HG02798 (cell line): ENCODE measurements around the gene DMD.
A peak's percentile ranks its signal among the peaks of the same experiment; 100 is the strongest.

Experiments used
- ATAC-seq: cut with Tn5 transposase; IDR thresholded peaks from one replicate; pipeline ENCODE4 v1.9.1; 2021; ENCODE audit warnings: mild to moderate bottlenecking; ENCODE audit not compliant: unreplicated experiment, poor library complexity

The DMD gene

GRCh38 chrX:32392655-32393054 is 818.7 kb downstream of the DMD start:
- no peak for ATAC-seq

GRCh38 chrX:32370456-32371205 is 840.7 kb downstream of the DMD start:
- ATAC-seq: no peak

GRCh38 chrX:32293962-32294700 is 917.2 kb downstream of the DMD start:
- ATAC-seq: no peak

GRCh38 chrX:32289356-32289755 is 922.0 kb downstream of the DMD start:
- ATAC-seq: no peak

- no peak for ATAC-seq
Observed at GRCh38 chrX:32281853-32282252, 929.5 kb downstream of the DMD start.

- no peak for ATAC-seq
Observed at GRCh38 chrX:32280921-32281320, 930.4 kb downstream of the DMD start.

GRCh38 chrX:32280489-32280888 is 930.9 kb downstream of the DMD start:
- no peak for ATAC-seq

GRCh38 chrX:32276153-32276552 is 935.2 kb downstream of the DMD start:
- ATAC-seq: no peak

- ATAC-seq: no peak
Observed at GRCh38 chrX:32269866-32270265, 941.5 kb downstream of the DMD start.

- ATAC-seq: no peak
Observed at GRCh38 chrX:32268207-32268606, 943.1 kb downstream of the DMD start.

- ATAC-seq: no peak
Observed at GRCh38 chrX:32267796-32268195, 943.6 kb downstream of the DMD start.

GRCh38 chrX:32246675-32247074 is 964.7 kb downstream of the DMD start:
- ATAC-seq: peak; percentile 37

- no peak for ATAC-seq
Observed at GRCh38 chrX:32195611-32196010, 1015.7 kb downstream of the DMD start.

- ATAC-seq: no peak
Observed at GRCh38 chrX:32191316-32191715, 1020.0 kb downstream of the DMD start.

GRCh38 chrX:32185160-32185559 is 1026.2 kb downstream of the DMD start:
- ATAC-seq: no peak

GRCh38 chrX:32183066-32183465 is 1028.3 kb downstream of the DMD start:
- no peak for ATAC-seq

GRCh38 chrX:32176510-32176909 is 1034.8 kb downstream of the DMD start:
- no peak for ATAC-seq

- no peak for ATAC-seq
Observed at GRCh38 chrX:32170481-32170880, 1040.9 kb downstream of the DMD start.

- no peak for ATAC-seq
Observed at GRCh38 chrX:32155044-32155638, 1056.2 kb downstream of the DMD start.

- ATAC-seq: no peak
Observed at GRCh38 chrX:32153585-32153984, 1057.8 kb downstream of the DMD start.

GRCh38 chrX:32150141-32150540 is 1061.2 kb downstream of the DMD start:
- no peak for ATAC-seq
